ENCODE data around the gene FTMT. TPM values are rescaled to one million over a fixed set of nuclear protein-coding genes. Genes with fewer than 3 reads are reported as not detected.

Gene FTMT
- total and polyA plus RNA-seq, 2 of the 4 experiments (the other 2 are of a cell fraction) = not detected

GRCh38 chr5:121872856-121873255 is 21.2 kb downstream of the FTMT start:
- no peak overlapping the region for H4K5ac ChIP-seq (ENCODE audit: low read depth, low read length)
- H3K9ac ChIP-seq (ENCODE audit: low read depth, low read length) = no peak overlapping the region
- H3K56ac ChIP-seq (ENCODE audit: extremely low read depth, insufficient read depth, low read length) = no peak overlapping the region
- dilution Hi-C loops (cut with HindIII; ENCODE audit: low sequenced_read_pairs, unreplicated experiment) = no loop called here
- H3K18ac ChIP-seq (ENCODE audit: low read depth, low read length) = no peak overlapping the region
- no peak overlapping the region for H3K4ac ChIP-seq (ENCODE audit: low read depth, low read length)
- no peak overlapping the region for H2AK9ac ChIP-seq (replicated peaks; ENCODE audit: low read depth, low read length, poor library complexity)
- H2BK20ac ChIP-seq (ENCODE audit: low read depth, low read length) = no peak overlapping the region
- no peak overlapping the region for H2BK5ac ChIP-seq (ENCODE audit: low read depth, low read length, poor library complexity, severe bottlenecking)
- no peak overlapping the region for H2AK5ac ChIP-seq (ENCODE audit: low read depth, low read length)
- in situ Hi-C loops (cut with MboI; ENCODE audit: low sequenced_read_pairs) = no loop called here
- H2BK120ac ChIP-seq (ENCODE audit: low read depth, low read length) = no peak overlapping the region
- no peak overlapping the region for H4K91ac ChIP-seq (ENCODE audit: insufficient read depth, low read depth, low read length)
- H3K14ac ChIP-seq (replicated peaks; ENCODE audit: low read depth, low read length) = no peak overlapping the region
- no peak overlapping the region for H3K23ac ChIP-seq (ENCODE audit: low read depth, low read length)
- H3K27me3 ChIP-seq (ENCODE audit: control insufficient read depth, insufficient read depth, low read length) = no peaks in the 10 kb centered on the region
- TF ChIP-seq POLR2A (IDR thresholded peaks at IDR 0.05; ENCODE audit: low read depth, low read length) (no peak), SMC3 (IDR thresholded peaks at IDR 0.05; ENCODE audit: low read depth, low read length) (no peak), RFX5 (IDR thresholded peaks at IDR 0.05; ENCODE audit: low read depth, low read length) (no peak), RAD21 (IDR thresholded peaks at IDR 0.05; ENCODE audit: low read length) (no peak), MXI1 (IDR thresholded peaks at IDR 0.05; ENCODE audit: borderline replicate concordance, low read depth, low read length) (no peak), MAFK (IDR thresholded peaks at IDR 0.05; ENCODE audit: low read depth, low read length) (no peak), NFE2L2 (IDR thresholded peaks at IDR 0.05; ENCODE audit: low read depth, low read length) (no peak), CTCF (conservative IDR thresholded peaks at IDR 0.05; ENCODE audit: low read depth, low read length) (no peak), MAZ (IDR thresholded peaks at IDR 0.05; ENCODE audit: borderline replicate concordance, low read depth, low read length) (no peak)
- no peaks in the 10 kb centered on the region for H3K36me3 ChIP-seq (ENCODE audit: control insufficient read depth, insufficient read depth, low read length)
- intact Hi-C loops (cut with micrococcal nuclease) = no loop called here
- no peaks in the 10 kb centered on the region for H3K79me1 ChIP-seq (ENCODE audit: low read depth in 1 of 2, low read length in 2 of 2)
- H3K27ac ChIP-seq (ENCODE audit: insufficient read depth, low read length) = no peak overlapping the region
- no peak overlapping the region for H4K8ac ChIP-seq (ENCODE audit: low read depth in 2 of 2, low read length in 2 of 2)
- H3K4me2 ChIP-seq (ENCODE audit: low read depth, low read length) = no peak overlapping the region
- no peak overlapping the region for H2BK15ac ChIP-seq (ENCODE audit: low read depth, low read length)
- H2AFZ ChIP-seq (replicated peaks; ENCODE audit: low read length, poor library complexity) = no peak overlapping the region
- POLR2A ChIA-PET (ENCODE audit: unreplicated experiment) = no interaction called here
- CTCF ChIA-PET = no interaction called here
- no peaks in the 10 kb centered on the region for H3K4me1 ChIP-seq (ENCODE audit: control insufficient read depth, insufficient read depth, low read length)
- H3K9me1 ChIP-seq (ENCODE audit: insufficient read depth, low read length) = no peaks in the 10 kb centered on the region
- H4K20me1 ChIP-seq (ENCODE audit: insufficient read depth, low read length) = no peaks in the 10 kb centered on the region
- no peak for ATAC-seq (ENCODE audit: low read depth)
- no peak overlapping the region for H3K4me3 ChIP-seq (ENCODE audit: insufficient read depth, low read depth, low read length)
- no TSS peak for BruUV-seq (replicated peaks)
- no peak for DNase-seq
- H3K9me3 ChIP-seq (ENCODE audit: control insufficient read depth, insufficient read depth, low read length) = no peaks in the 10 kb centered on the region
- WGBS, 2 experiments (ENCODE audit: extremely low coverage in 2 of 2, insufficient read length in 1 of 2) = no CpG with 5 or more reads among the region's 2 CpGs

All from IMR-90 (cell line).